HepG2 (cell line): Measurements from ENCODE around the gene NR2C1. TPM values are rescaled to one million over a fixed set of nuclear protein-coding genes. Genes with fewer than 3 reads are reported as not detected.
A peak's percentile ranks its signal among the peaks of the same experiment; 100 is the strongest.

Source experiments
- CHD2 ChIP-seq: IDR thresholded peaks from 2 replicates; pipeline ENCODE4 v1.6.1; 2011; ENCODE audit warnings: low read depth, low read length, improper control_type of control experiment
- ETV6 ChIP-seq: sonication (generic); formaldehyde crosslinking; conservative IDR thresholded peaks from 2 replicates; pipeline ENCODE4 v1.4.0; 2020; ENCODE audit warnings: missing genetic modification reagents
- FIP1L1 ChIP-seq: fragments of 200-400 bp; formaldehyde crosslinking; IDR thresholded peaks from 2 replicates; pipeline ENCODE4 v1.6.1; 2018; ENCODE audit warnings: low read depth, mild to moderate bottlenecking, low read length, moderate library complexity, borderline replicate concordance; ENCODE audit not compliant: insufficient read depth
- GZF1 ChIP-seq: sonication (generic); formaldehyde crosslinking; IDR thresholded peaks from 2 replicates; pipeline ENCODE4 v1.5.1; 2020; ENCODE audit warnings: mild to moderate bottlenecking, missing genetic modification reagents
- HDAC6 ChIP-seq: fragments of 200-600 bp; sonication (generic); IDR thresholded peaks from 2 replicates; pipeline ENCODE4 v1.7.0; 2017; ENCODE audit warnings: mild to moderate bottlenecking, antibody characterized with exemption, low read length, low read depth
- HNF4A ChIP-seq: sonication (generic); formaldehyde crosslinking; IDR thresholded peaks from 2 replicates; pipeline ENCODE4 v1.4.0; 2020; ENCODE audit warnings: missing genetic modification reagents
- HOXA5 ChIP-seq: sonication (generic); formaldehyde crosslinking; IDR thresholded peaks from 2 replicates; pipeline ENCODE4 v1.4.0; 2020; ENCODE audit warnings: missing genetic modification reagents
- KLF15 ChIP-seq: sonication (generic); formaldehyde crosslinking; IDR thresholded peaks from 2 replicates; pipeline ENCODE4 v1.8.1; 2023; ENCODE audit warnings: borderline replicate concordance, mild to moderate bottlenecking, inconsistent platforms, missing genetic modification reagents, mixed read lengths
- SALL1 ChIP-seq: sonication (generic); formaldehyde crosslinking; IDR thresholded peaks from 2 replicates; pipeline ENCODE4 v1.8.0; 2022; ENCODE audit warnings: mild to moderate bottlenecking, missing genetic modification reagents
- SCMH1 ChIP-seq: sonication (generic); formaldehyde crosslinking; IDR thresholded peaks from 2 replicates; pipeline ENCODE4 v1.9.0; 2021; ENCODE audit warnings: missing genetic modification reagents, mild to moderate bottlenecking, borderline replicate concordance
- SMC3 ChIP-seq: IDR thresholded peaks from 2 replicates; pipeline ENCODE4 v1.6.1; 2011; ENCODE audit warnings: low read length, improper control_type of control experiment
- TARDBP ChIP-seq: sonication (generic); formaldehyde crosslinking; IDR thresholded peaks from 2 replicates; pipeline ENCODE4 v1.8.0; 2022; ENCODE audit warnings: mild to moderate bottlenecking, missing genetic modification reagents
- TMF1 ChIP-seq: sonication (generic); formaldehyde crosslinking; IDR thresholded peaks from 2 replicates; pipeline ENCODE4 v1.8.1; 2022; ENCODE audit warnings: low read depth, missing genetic modification reagents
- U2AF2 ChIP-seq: fragments of 200-400 bp; formaldehyde crosslinking; IDR thresholded peaks from 2 replicates; pipeline ENCODE4 v1.6.1; 2017; ENCODE audit warnings: low read depth, mild to moderate bottlenecking, low read length
- ZNF83 ChIP-seq: sonication (generic); formaldehyde crosslinking; IDR thresholded peaks from 2 replicates; pipeline ENCODE4 v1.4.0; 2020; ENCODE audit warnings: missing genetic modification reagents, mild to moderate bottlenecking, borderline replicate concordance
- ZSCAN22 ChIP-seq: sonication (generic); formaldehyde crosslinking; IDR thresholded peaks from 2 replicates; pipeline ENCODE4 v1.4.0; 2020; ENCODE audit warnings: mild to moderate bottlenecking, missing genetic modification reagents
- polyA plus RNA-seq, 8 experiments: library from polyadenylated mRNA; depleted of rRNA in 3 of 8; stranded (reverse) in 7 of 8; unstranded in 1 of 8; fragments of >200 nt; fragmentation: Illumina TruSeq in 4 of 8; extraction: Trizol in 4 of 8; gene quantifications; 2 replicates each; pipeline versions ENCODE4 v1.2.1 to v1.2.3, GENCODE V29; 2011 to 2016; ENCODE audit warnings: low read depth in 4 of 8, missing spikeins in 1 of 8, mixed read lengths in 1 of 8; ENCODE audit not compliant: insufficient read depth in 1 of 8
- total RNA-seq, 5 experiments: library from RNA; depleted of rRNA; stranded (reverse); fragments of >200 nt; fragmentation: Illumina TruSeq; extraction: Trizol; gene quantifications; 2 replicates each; pipeline ENCODE4 v1.2.3, GENCODE V29; 2016; ENCODE audit warnings: low read depth in 1 of 5
- TF ChIP-seq, protein P1 (sequence below): sonication (generic); formaldehyde crosslinking; conservative IDR thresholded peaks from 2 replicates; pipeline ENCODE4 v1.5.0; 2020; ENCODE audit warnings: missing genetic modification reagents
- TF ChIP-seq, protein P2 (sequence below): conservative IDR thresholded peaks from 2 replicates; pipeline ENCODE4 v1.6.1; 2018; ENCODE audit warnings: missing genetic modification reagents
- TF ChIP-seq, protein P3 (sequence below): IDR thresholded peaks from 2 replicates; pipeline ENCODE4 v1.6.1; 2016; ENCODE audit warnings: low read depth, borderline replicate concordance
- TF ChIP-seq, protein P4 (sequence below): sonication (generic); formaldehyde crosslinking; IDR thresholded peaks from 2 replicates; pipeline ENCODE4 v1.4.0; 2020; ENCODE audit warnings: mild to moderate bottlenecking, missing genetic modification reagents
- TF ChIP-seq, protein P5 (sequence below): sonication (generic); formaldehyde crosslinking; IDR thresholded peaks from 2 replicates; pipeline ENCODE4 v1.5.0; 2020; ENCODE audit warnings: missing genetic modification reagents, mild to moderate bottlenecking, borderline replicate concordance
- TF ChIP-seq, protein P6 (sequence below): sonication (generic); formaldehyde crosslinking; IDR thresholded peaks from 2 replicates; pipeline ENCODE4 v1.9.0; 2022; ENCODE audit warnings: low read depth, missing genetic modification reagents
- TF ChIP-seq, protein P7 (sequence below): sonication (generic); formaldehyde crosslinking; IDR thresholded peaks from 2 replicates; pipeline ENCODE4 v1.8.0; 2022; ENCODE audit warnings: mild to moderate bottlenecking, missing genetic modification reagents, moderate library complexity

Gene NR2C1
- total and polyA plus RNA-seq, 2 of the 13 experiments (the other 11 are each of a cell fraction or from before 2014, with no cell fraction given) = 38.0 to 70.8 TPM

DNA sequence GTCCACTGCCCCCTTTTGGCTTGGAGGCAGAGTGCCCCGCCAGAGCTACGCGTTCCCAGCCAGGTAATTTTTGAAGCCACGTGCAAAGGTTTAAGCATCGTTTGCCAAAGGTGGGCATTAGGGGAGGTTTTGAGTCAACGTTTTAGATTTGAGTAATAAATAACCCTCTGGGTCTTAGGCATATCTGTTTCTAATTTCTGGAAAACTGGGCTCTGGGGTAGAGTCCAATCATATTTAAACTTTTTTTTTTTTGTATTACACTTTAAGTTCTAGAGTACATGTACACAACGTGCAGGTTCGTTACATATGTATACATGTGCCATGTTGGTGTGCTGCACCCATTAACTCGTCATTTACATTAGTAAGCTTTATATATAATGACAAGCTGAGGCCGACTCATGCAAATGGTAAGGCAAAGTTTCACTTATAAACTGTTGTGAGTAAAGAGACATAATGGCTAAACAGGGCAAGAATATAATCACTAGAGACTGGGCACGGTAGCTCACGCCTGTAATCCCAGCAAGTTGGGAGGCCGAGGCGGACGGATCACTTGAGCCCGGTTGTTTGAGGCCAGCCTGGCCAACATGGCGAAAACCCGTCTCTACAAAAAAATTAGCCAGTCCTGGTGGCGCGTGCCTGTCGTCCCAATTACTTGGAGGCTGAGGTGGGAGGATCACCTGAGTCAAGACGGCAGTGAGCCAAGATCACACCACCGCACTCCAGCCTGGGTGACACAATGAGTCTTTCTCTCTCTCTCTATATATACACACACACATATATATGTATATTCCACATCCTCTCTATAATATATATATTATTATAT, 491 bp upstream of the NR2C1 start (continued):
- TF ChIP-seq, protein P1, sequence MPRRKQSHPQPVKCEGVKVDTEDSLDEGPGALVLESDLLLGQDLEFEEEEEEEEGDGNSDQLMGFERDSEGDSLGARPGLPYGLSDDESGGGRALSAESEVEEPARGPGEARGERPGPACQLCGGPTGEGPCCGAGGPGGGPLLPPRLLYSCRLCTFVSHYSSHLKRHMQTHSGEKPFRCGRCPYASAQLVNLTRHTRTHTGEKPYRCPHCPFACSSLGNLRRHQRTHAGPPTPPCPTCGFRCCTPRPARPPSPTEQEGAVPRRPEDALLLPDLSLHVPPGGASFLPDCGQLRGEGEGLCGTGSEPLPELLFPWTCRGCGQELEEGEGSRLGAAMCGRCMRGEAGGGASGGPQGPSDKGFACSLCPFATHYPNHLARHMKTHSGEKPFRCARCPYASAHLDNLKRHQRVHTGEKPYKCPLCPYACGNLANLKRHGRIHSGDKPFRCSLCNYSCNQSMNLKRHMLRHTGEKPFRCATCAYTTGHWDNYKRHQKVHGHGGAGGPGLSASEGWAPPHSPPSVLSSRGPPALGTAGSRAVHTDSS (CRISPR knock-in tag) = no peak
- TF ChIP-seq KLF15 (CRISPR knock-in tag) = no peak
- no peak for TF ChIP-seq SCMH1 (CRISPR knock-in tag)
- no peak for TF ChIP-seq TARDBP
- no peak for TF ChIP-seq ZNF83 (CRISPR knock-in tag)
- TF ChIP-seq, protein P2, sequence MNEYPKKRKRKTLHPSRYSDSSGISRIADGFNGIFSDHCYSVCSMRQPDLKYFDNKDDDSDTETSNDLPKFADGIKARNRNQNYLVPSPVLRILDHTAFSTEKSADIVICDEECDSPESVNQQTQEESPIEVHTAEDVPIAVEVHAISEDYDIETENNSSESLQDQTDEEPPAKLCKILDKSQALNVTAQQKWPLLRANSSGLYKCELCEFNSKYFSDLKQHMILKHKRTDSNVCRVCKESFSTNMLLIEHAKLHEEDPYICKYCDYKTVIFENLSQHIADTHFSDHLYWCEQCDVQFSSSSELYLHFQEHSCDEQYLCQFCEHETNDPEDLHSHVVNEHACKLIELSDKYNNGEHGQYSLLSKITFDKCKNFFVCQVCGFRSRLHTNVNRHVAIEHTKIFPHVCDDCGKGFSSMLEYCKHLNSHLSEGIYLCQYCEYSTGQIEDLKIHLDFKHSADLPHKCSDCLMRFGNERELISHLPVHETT (CRISPR knock-in tag) = no peak; the same call in 1 of the 2 replicates
- TF ChIP-seq, protein P3, sequence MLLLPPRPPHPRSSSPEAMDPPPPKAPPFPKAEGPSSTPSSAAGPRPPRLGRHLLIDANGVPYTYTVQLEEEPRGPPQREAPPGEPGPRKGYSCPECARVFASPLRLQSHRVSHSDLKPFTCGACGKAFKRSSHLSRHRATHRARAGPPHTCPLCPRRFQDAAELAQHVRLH (CRISPR knock-in tag) = peak; percentile 47; the same call in 1 of the 2 replicates
- TF ChIP-seq, protein P4, sequence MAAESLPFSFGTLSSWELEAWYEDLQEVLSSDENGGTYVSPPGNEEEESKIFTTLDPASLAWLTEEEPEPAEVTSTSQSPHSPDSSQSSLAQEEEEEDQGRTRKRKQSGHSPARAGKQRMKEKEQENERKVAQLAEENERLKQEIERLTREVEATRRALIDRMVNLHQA (CRISPR knock-in tag) = no peak
- TF ChIP-seq U2AF2 = no peak
- TF ChIP-seq TMF1 = no peak; the same call in 1 of the 2 replicates
- TF ChIP-seq ETV6 (CRISPR knock-in tag) = no peak
- TF ChIP-seq, protein P5, sequence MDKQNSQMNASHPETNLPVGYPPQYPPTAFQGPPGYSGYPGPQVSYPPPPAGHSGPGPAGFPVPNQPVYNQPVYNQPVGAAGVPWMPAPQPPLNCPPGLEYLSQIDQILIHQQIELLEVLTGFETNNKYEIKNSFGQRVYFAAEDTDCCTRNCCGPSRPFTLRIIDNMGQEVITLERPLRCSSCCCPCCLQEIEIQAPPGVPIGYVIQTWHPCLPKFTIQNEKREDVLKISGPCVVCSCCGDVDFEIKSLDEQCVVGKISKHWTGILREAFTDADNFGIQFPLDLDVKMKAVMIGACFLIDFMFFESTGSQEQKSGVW (CRISPR knock-in tag) = no peak
- no peak; the same call in 1 of the 2 replicates for TF ChIP-seq CHD2
- no peak for TF ChIP-seq GZF1 (CRISPR knock-in tag)
- TF ChIP-seq SALL1 = no peak
- TF ChIP-seq, protein P6, sequence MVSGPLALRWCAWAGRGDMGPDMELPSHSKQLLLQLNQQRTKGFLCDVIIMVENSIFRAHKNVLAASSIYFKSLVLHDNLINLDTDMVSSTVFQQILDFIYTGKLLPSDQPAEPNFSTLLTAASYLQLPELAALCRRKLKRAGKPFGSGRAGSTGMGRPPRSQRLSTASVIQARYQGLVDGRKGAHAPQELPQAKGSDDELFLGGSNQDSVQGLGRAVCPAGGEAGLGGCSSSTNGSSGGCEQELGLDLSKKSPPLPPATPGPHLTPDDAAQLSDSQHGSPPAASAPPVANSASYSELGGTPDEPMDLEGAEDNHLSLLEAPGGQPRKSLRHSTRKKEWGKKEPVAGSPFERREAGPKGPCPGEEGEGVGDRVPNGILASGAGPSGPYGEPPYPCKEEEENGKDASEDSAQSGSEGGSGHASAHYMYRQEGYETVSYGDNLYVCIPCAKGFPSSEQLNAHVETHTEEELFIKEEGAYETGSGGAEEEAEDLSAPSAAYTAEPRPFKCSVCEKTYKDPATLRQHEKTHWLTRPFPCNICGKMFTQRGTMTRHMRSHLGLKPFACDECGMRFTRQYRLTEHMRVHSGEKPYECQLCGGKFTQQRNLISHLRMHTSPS (CRISPR knock-in tag) = no peak
- TF ChIP-seq HDAC6 = no peak
- no peak for TF ChIP-seq HNF4A
- TF ChIP-seq, protein P7, sequence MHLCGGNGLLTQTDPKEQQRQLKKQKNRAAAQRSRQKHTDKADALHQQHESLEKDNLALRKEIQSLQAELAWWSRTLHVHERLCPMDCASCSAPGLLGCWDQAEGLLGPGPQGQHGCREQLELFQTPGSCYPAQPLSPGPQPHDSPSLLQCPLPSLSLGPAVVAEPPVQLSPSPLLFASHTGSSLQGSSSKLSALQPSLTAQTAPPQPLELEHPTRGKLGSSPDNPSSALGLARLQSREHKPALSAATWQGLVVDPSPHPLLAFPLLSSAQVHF = no peak
- 0 out of 2 replicates have a peak, but pooled peaks have one; percentile 7 for TF ChIP-seq HOXA5 (CRISPR knock-in tag)
- no peak for TF ChIP-seq ZSCAN22 (CRISPR knock-in tag)
- peak; percentile 17; the same call in 1 of the 2 replicates for TF ChIP-seq SMC3
- TF ChIP-seq FIP1L1 = no peak
